ENCODE measurements around the gene BRK1.

DNA sequence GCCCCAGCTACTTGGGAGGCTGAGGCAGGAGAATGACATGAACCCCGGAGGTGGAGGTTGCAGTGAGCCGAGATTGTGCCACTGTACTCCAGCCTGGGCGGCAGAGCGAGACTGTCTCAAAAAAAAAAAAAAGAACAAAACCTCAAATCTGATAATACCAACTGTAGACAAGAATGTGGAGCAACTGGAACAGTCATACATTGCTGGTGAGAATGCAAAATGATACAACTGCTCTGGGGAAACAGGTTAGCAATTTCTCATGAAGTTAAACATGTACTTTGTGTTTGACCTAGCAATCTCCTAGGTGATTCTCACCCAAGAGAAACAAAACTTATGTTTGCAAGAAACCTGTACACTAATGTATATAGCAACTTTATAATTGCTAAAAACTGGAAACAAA, 21.7 kb downstream of the BRK1 start:
- no peak for TF ChIP-seq RFX5 (IDR thresholded peaks at IDR 0.05)
- TF ChIP-seq, protein P1, sequence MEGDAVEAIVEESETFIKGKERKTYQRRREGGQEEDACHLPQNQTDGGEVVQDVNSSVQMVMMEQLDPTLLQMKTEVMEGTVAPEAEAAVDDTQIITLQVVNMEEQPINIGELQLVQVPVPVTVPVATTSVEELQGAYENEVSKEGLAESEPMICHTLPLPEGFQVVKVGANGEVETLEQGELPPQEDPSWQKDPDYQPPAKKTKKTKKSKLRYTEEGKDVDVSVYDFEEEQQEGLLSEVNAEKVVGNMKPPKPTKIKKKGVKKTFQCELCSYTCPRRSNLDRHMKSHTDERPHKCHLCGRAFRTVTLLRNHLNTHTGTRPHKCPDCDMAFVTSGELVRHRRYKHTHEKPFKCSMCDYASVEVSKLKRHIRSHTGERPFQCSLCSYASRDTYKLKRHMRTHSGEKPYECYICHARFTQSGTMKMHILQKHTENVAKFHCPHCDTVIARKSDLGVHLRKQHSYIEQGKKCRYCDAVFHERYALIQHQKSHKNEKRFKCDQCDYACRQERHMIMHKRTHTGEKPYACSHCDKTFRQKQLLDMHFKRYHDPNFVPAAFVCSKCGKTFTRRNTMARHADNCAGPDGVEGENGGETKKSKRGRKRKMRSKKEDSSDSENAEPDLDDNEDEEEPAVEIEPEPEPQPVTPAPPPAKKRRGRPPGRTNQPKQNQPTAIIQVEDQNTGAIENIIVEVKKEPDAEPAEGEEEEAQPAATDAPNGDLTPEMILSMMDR (IDR thresholded peaks at IDR 0.05), result no peak
- TF ChIP-seq RAD21 (conservative IDR thresholded peaks at IDR 0.05 in 1 of 2, IDR thresholded peaks at IDR 0.05 in 1 of 2), result no peak
- TF ChIP-seq MYC (IDR thresholded peaks at IDR 0.05; ENCODE audit: borderline replicate concordance, low read length), result no peak
- TF ChIP-seq EP300 (IDR thresholded peaks at IDR 0.05), result no peak
- TF ChIP-seq, protein P2, sequence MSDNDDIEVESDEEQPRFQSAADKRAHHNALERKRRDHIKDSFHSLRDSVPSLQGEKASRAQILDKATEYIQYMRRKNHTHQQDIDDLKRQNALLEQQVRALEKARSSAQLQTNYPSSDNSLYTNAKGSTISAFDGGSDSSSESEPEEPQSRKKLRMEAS (IDR thresholded peaks at IDR 0.05), result no peak
- TF ChIP-seq JUN (IDR thresholded peaks at IDR 0.05), result no peak
- TF ChIP-seq ESRRA (IDR thresholded peaks at IDR 0.05; ENCODE audit: borderline replicate concordance, low read length), result no peak

All from A549 (cell line).